GM19025 (cell line): Measurements from ENCODE around the gene ERF.
A peak's percentile ranks its signal among the peaks of the same experiment; 100 is the strongest.

Experiments used
- ATAC-seq: cut with Tn5 transposase; IDR thresholded peaks from one replicate; pipeline ENCODE4 v1.9.1; 2021; ENCODE audit warnings: mild to moderate bottlenecking, low read depth, moderate library complexity; ENCODE audit not compliant: unreplicated experiment

Gene ERF

DNA sequence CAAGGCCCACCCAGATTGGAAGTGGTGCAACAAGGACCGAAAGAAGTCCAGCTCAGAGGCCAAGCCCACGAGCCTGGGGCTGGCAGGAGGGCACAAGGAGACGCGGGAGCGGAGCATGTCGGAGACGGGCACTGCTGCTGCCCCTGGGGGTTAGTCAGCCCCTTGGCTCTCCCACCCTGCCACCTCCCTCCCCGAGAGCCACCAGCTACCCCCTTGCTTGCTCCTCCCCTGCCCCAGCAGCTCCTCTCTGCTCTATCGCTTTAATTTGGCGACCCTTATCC is 32.8 kb upstream of the ERF start:
- no peak for ATAC-seq

GRCh38 chr19:42287017-42287826 is 32.3 kb upstream of the ERF start:
- no peak for ATAC-seq

DNA sequence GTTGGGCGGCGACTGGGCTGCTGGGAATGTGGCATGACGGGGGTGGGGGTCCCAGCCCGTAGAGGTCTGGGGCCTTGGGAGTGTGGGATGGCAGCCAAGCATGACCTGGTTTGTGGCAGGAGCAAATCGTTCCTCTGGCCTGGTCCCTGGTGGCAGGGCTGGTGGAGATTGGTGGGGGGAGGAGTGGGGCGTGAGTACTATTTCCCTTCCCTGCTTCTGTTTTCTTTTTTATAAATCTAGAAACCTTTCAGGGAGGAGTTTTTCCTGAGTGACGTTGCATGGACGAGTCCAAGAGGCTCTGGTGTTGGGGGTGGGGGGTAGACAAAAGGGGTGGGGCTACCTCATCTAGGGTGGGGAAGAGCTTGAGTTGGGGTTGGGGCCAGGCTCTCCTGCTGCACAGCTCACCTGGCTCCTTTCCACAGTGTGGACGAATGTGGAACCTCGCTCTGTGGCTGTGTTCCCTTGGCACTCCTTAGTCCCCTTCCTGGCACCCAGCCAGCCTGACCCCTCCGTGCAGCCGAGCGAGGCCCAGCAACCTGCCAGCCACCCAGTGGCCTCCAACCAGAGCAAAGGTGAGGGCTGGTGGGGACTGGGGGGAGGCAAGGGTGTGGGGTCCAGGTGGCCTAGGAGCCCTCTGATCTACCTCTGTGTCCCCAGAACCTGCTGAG is 31.6 kb upstream of the ERF start:
- ATAC-seq: no peak

GRCh38 chr19:42285988-42286348 is 31.0 kb upstream of the ERF start:
- ATAC-seq: no peak

DNA sequence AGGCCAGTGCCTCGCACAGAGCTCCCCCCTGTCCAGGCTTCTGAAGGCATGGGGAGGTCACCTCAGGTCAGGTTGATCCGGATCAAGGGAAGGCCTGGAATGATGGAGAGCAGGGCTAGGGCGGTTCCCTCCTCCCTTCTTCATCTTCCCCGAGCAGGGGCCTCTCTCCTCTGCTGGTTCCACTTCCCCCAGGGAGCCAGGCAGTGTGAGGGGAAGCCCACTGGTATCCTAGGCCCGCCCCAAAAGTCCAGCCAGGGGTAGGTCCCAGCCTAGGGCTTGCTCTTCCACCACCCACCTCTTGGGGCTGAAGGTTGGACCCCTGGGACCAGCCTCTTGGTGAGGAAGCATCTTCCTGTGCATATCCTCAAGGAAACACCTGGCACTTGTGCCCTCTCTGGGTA is 30.6 kb upstream of the ERF start:
- ATAC-seq: no peak

DNA sequence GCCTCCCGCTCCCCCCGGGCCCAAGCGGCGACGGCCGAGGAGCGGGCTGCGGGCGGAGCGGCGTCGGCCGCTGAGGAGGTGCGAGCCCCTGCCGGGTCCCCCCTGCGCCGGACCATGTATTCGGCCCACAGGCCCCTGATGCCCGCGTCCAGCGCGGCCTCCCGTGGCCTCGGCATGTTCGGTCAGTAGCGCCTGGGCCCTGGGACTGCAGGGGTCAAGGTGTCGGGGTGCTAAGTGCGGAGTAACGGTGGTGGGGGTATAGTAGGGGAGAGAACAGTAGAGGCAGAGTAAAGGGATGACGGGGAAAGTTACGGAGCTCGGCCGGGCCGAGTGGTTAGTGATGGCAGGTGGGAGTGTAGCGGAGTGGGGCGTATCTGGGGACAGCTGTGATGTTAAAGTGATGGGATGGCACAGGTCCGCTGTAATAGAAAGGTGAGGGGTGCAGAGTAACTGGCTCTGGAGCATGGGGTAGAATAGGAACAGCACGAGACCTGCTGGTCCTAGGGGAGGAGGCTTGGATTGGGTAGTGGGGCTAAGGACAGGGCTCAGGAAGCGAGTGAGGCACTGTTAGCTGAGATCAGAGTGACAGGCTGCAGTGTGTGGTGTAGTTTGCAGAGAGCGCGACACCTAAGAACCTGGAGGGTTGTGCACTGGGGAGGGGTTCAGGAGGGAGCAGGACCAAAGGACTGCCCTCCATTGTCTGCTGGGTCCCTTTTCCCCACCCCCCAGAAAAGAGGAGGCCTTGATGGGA is 29.8 kb upstream of the ERF start:
- ATAC-seq: no peak

- peak; percentile 41 for ATAC-seq
Observed at GRCh38 chr19:42284066-42284501, 29.2 kb upstream of the ERF start.

DNA sequence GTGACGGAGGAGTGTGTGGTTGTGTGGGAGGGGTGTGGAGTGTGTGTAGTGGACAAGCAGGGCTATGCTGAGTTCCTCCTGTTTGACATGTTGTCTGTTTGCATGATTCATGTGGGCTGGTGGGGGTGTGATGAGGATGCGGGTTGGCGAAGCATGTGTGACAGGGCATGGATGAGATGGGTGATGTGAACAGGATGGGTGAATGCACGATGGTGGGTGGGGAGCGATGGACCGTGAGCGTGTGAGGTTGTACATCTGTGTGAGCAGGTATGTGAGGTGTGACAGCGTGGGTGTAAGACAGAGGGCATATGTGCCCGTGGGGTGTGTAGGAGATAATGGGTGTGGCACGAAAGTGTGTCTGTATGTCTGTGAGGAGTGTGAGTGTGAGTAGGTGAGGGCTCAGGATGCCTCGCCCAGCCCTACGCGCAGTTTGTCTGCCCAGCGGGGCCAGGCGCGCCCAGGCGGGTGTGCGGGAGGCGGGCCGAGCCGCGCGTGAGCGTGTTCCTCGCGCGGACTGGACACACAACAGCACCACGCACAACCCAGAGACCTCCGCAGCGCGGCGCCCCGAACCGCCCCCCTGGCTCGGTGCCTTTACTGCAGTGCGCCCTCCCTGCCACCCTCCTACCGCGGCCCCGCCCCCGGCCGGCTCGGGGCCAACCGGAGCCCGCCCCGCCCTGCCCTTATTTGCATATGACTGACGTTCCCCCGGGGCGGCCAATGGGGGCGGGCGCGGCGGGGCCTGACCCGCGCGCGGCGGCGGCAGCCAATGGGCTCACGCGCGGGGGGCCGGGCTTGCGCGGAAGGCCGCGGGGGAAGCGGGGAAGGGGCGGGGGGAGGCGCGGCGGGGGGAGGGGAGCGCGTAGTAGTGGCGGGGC is 28.5 kb upstream of the ERF start:
- ATAC-seq: peak; percentile 48

GRCh38 chr19:42282819-42283187 is 27.9 kb upstream of the ERF start:
- no peak for ATAC-seq

- no peak for ATAC-seq
Observed at GRCh38 chr19:42281827-42282762, 27.2 kb upstream of the ERF start.

GRCh38 chr19:42281146-42281826 is 26.4 kb upstream of the ERF start:
- ATAC-seq: no peak

- ATAC-seq: no peak
Observed at GRCh38 chr19:42280815-42281145, 25.9 kb upstream of the ERF start.

GRCh38 chr19:42279902-42280814 is 25.2 kb upstream of the ERF start:
- ATAC-seq: peak; percentile 27

DNA sequence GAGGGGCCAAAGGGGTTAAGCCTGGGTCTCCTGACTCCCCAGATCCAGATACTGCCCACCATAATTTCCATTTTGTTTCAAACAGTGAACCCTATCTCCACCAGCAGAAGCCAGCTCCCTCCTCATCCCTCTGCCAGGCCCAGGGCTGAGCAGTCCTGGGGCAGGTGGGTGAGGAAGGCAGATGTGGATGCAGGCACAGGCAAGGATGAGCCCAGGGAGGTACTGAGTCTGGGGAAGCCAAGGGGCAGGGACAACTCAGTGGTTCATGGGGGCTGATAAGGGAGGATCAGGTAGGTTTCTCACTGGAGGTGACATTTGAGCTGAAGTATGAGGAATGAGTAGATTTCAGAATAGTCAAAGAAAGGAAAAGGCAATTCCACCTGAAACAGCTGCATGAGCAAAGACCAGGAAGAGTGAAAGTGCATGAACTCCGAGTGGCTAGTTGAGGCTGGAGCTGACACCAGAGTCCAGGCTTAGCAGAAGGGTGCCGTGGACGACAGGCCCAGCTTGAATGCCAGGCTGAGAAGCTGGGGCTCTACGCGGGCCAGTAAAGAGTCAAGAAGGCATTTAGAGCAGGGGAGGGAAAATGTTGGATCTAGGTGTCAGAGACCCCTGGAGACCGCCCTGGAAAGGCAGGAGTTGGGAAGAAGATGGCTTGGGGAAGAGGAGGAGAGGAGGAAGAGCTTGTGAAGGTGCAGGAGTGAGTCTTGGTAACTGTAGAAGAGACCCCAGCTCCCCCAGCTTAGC is 24.4 kb upstream of the ERF start:
- no peak for ATAC-seq

- ATAC-seq: no peak
Observed at GRCh38 chr19:42278452-42279154, 23.7 kb upstream of the ERF start.

DNA sequence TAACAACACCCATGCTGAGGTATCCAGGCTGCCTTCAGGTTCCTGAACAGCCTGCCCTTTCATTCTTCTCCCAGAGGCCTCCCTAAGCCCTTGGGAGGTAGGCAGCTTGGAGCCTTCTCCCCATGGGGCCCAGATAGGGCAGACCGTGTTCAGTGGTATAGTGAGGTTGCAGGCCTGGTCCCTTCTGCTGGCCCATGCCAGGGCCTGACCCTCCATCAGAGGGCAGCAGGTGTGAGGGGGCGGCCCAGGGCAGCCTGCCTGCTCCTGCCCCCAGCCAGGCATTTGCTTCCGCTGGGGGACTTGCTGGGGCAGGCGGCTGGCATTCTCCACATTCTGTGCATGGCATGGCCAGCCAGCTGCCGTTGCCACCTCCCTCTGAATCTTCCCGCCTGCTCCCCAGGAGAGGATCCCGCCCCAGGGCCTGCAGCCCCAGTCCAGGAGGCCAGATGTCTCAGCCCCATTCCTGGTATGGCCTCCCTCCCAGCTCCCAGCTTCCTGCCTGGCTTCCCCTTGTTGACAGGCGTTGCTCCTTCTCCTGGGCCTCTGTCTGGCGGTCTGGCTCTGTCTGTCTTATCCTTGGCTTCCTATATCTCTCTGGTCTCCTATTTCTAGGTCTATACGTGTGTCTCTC is 23.0 kb upstream of the ERF start:
- ATAC-seq: no peak

DNA sequence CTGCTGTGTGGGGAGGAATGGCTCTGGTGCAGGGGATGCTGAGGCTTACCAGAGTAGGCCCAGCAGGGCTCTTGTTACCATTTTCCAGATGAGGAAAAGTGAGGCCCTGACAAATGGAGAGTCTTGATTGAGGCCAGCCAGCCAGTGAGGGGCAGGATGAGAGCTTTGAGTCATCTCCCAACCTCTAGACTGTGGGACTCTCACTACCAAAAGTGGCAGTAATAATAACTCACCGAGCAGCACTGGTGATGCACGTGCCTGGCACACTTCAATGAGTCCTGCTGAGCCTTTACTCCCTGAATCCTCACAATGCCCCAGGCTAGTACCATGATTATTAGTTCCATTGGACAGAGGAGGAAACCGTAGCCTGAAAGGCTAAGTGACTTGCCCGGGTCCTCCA is 21.9 kb upstream of the ERF start:
- no peak for ATAC-seq
